HUDEP-2 (cell line): ENCODE data around the gene ZFAND2A.

Experiments
- DNase-seq, 76 experiments: peaks; one replicate each; lab custom pipeline; 2025; ENCODE audit not compliant: unreplicated experiment in 76 of 76; lab: John Stamatoyannopoulos, UW

Gene ZFAND2A

DNA sequence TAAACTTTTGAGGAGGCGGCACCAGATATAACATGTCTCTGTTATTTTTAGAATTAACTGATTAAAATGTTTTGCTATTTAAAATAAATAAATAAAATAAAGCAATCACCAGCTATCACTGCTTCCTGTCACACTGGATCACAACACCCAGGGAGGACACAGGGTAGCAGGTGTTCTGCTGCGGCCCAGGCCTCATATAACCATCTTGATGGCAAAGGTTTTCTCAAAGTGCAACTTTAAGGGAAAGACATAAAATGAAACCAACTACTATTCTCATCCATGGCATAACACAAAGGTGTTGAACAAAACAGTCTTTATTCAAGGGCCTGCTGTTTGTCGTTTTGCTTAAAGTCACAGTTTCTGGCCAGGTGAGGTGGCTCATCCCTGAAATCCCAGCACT lies 48.8 kb downstream of the ZFAND2A start:
- no peak for DNase-seq

DNA sequence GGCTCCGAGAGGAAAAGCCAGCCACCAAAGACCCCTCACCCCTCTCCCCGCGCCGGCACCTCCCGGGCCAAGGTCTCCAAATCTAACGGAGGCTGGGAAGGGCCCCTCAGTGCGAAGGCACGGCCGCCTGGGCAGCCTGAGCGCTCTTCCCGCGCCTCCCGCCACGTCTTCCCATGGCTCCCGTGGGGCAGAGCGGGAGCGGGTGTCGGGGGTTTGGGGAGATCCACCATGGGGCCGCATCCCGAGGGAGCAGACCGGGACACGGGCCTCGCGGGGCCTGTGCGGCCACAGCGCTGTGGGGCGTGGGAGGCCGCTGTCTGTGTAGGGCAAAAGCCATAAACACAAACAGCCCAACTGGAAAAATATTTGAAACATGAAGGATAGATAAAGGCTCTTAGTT lies 49.6 kb downstream of the ZFAND2A start:
- DNase-seq = no peak

- DNase-seq = no peak
These were observed 50.2 kb downstream of the ZFAND2A start for GRCh38 chr7:1109581-1110310.

- no peak for DNase-seq
These were observed 51.6 kb downstream of the ZFAND2A start for GRCh38 chr7:1108264-1108920.

DNA sequence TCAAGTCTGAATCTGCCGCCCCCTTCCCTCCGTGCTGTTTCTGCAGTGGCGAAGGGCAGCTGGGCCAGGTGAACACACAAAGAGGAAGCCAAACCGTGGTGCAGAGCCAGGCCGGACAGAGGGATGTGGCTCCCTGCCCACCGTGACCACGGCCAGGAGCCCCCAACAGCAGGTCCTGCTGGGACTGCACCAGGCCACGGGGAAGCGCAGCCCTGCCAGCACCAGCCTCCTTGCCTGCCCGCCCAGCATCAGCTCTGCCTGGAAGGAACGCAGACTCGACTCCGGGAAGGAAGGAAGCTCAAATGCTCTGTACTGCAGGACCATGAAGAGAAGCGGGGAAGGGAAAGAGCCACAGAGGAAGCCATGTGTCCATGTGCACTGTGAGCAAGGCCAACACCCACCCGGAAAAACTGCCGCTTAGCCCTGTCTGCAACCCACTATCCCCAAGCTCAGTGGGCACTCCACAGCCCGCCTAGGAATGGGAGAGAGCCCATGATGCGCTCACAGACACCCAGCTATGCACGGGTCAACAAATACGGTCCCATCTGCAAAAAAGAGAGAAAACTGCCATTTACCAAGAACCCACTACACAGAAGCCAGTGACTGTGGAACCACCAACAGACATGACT lies 53.1 kb downstream of the ZFAND2A start:
- no peak for DNase-seq

DNA sequence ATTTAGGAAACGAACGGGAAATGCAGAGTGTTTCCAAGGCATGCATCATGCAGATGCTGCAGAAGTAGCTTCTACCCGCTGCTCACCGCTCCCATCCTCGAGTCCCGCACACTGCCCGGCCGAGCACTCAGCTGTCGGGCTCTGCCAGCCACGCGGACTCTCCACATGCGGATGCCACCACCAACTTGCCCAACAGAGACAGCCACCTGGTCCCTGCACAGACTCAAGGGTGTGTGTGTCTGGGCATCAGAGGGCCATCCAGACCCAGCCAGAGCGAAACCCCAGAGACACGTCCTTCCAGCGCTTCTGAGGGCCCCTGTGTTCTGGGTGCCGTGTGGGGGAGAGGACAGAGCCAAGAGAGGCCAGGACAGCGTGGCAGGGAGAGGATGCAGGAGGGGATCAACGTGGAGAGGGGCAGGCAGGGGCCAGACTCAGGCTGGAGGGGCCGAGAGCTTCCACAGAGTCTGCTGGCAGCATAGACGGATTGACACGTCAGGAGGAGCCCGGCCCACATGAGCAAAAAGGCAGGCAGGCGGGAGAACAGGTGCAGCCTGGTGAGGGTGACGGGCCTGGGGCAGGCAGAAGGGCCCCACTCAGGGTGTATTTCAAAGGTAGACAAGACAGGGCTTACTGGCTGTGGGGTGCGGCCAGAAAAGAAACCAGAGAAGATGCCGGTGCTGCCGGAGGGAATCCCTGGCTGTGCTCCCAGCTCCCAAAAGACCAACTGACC lies 53.8 kb downstream of the ZFAND2A start:
- DNase-seq = no peak

DNA sequence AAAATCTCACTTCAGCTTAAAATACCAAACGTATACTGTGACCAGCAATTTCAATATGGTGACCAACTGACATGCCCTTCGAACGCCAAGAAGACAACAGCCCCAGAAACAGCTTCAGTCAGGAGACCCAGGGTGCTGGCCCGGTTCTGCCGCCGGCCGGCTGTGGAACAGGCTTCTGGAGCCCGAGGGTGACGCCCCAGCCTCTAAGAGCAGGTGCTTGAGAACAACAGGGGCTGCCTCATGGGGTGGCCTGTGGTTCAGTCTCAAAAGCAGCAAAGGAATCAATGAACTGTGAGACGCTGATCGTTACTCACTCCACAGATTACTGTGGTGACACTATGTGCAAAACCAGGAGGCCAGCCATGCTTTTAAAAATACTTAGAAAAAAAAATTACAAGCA lies 54.8 kb downstream of the ZFAND2A start:
- no peak for DNase-seq

DNA sequence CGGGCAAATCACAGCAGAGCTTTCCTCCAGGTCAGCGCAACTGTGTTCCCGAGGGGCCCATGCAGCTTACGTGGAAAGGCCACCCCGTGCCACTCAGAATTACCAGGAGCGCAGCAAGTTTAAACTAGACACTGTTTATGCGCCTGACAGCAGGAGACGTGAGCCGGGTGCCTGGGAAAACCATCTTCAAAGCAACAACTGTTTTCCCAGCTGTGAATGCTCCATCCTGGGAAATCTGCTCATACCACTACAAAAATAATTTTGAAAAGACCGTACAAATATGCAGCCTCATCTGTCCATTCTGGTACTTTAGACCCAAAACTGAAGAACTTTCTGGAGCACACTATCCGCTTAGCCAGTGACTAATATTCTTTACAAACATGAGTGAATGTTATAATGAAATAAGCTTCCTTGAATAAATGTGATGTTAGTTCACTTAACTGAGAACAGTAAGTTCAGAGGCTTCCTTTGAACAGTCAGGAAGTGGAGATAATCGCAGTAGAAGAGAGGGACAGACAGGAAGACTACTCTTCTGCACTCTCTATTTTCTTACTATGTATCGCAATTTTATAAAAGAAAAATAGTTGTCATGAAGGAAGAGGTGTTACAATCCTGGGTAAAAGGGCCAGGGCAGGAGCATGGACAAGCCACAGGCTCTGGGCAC lies 55.3 kb downstream of the ZFAND2A start:
- no peak for DNase-seq

GRCh38 chr7:1103789-1104515 lies 56.0 kb downstream of the ZFAND2A start:
- no peak for DNase-seq

- no peak for DNase-seq
These were observed 56.8 kb downstream of the ZFAND2A start for GRCh38 chr7:1103009-1103788.
